ENCODE measurements around the gene TAOK3. TPM values are rescaled to one million over a fixed set of nuclear protein-coding genes. Genes with fewer than 3 reads are reported as not detected.

Gene TAOK3
- total RNA-seq, 2 donors from 2014 or later = 33.4 to 40.6 TPM

GRCh38 chr12:118337194-118337838 is 35.4 kb downstream of the TAOK3 start:
- TF ChIP-seq, protein P1, sequence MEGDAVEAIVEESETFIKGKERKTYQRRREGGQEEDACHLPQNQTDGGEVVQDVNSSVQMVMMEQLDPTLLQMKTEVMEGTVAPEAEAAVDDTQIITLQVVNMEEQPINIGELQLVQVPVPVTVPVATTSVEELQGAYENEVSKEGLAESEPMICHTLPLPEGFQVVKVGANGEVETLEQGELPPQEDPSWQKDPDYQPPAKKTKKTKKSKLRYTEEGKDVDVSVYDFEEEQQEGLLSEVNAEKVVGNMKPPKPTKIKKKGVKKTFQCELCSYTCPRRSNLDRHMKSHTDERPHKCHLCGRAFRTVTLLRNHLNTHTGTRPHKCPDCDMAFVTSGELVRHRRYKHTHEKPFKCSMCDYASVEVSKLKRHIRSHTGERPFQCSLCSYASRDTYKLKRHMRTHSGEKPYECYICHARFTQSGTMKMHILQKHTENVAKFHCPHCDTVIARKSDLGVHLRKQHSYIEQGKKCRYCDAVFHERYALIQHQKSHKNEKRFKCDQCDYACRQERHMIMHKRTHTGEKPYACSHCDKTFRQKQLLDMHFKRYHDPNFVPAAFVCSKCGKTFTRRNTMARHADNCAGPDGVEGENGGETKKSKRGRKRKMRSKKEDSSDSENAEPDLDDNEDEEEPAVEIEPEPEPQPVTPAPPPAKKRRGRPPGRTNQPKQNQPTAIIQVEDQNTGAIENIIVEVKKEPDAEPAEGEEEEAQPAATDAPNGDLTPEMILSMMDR (conservative IDR thresholded peaks at IDR 0.05) = no peak
- no peak for DNase-seq
- Mint-ChIP-seq H3K27ac (no peak overlapping the region), H3K27me3 (ENCODE audit: insufficient read depth) (no peaks in the 10 kb centered on the region), H3K9me3 (no peaks in the 10 kb centered on the region), H3K4me1 (peaks cover 19% of the 10 kb centered on the region), H3K36me3 (ENCODE audit: low read depth) (peaks cover 10% of the 10 kb centered on the region), H3K4me3 (no peak overlapping the region)
- Histone ChIP-seq H3K36me3 (ENCODE audit: control insufficient read depth, insufficient read depth, low read length) (no peaks in the 10 kb centered on the region), H3K9ac (ENCODE audit: extremely low read depth, low read length, poor library complexity, severe bottlenecking) (no peak overlapping the region), H3K27me3 (ENCODE audit: control insufficient read depth, insufficient read depth, low read length, poor library complexity, severe bottlenecking) (no peaks in the 10 kb centered on the region), H3K9me3 (ENCODE audit: control insufficient read depth, low read length) (no peaks in the 10 kb centered on the region), H3K27ac (ENCODE audit: low read depth, low read length) (no peak overlapping the region), H3K4me3 (ENCODE audit: low read length) (no peak overlapping the region), H3K4me1 (ENCODE audit: control insufficient read depth, insufficient read depth, low read length) (no peaks in the 10 kb centered on the region)
- 94% methylated on average over 4 of the region's 6 CpGs; no CpG with 5 or more reads in 1 of the 2 experiments for WGBS, 2 experiments (ENCODE audit: insufficient coverage in 1 of 2, insufficient read length in 1 of 2)

- TF ChIP-seq, protein P1 (conservative IDR thresholded peaks at IDR 0.05) = no peak
- no peak for DNase-seq
- 83% methylated on average over 1 of the region's 2 CpGs; no CpG with 5 or more reads in 1 of the 2 experiments for WGBS, 2 experiments (ENCODE audit: insufficient coverage in 1 of 2, insufficient read length in 1 of 2)
- Histone ChIP-seq H3K4me1 (ENCODE audit: control insufficient read depth, insufficient read depth, low read length) (no peaks in the 10 kb centered on the region), H3K9me3 (ENCODE audit: control insufficient read depth, low read length) (no peaks in the 10 kb centered on the region), H3K9ac (ENCODE audit: extremely low read depth, low read length, poor library complexity, severe bottlenecking) (no peak overlapping the region), H3K4me3 (ENCODE audit: low read length) (no peak overlapping the region), H3K27me3 (ENCODE audit: control insufficient read depth, insufficient read depth, low read length, poor library complexity, severe bottlenecking) (no peaks in the 10 kb centered on the region), H3K27ac (ENCODE audit: low read depth, low read length) (no peak overlapping the region), H3K36me3 (ENCODE audit: control insufficient read depth, insufficient read depth, low read length) (no peaks in the 10 kb centered on the region)
- Mint-ChIP-seq H3K27ac (no peak overlapping the region), H3K36me3 (ENCODE audit: low read depth) (peaks cover 10% of the 10 kb centered on the region), H3K9me3 (no peaks in the 10 kb centered on the region), H3K4me1 (peaks cover 19% of the 10 kb centered on the region), H3K4me3 (no peak overlapping the region), H3K27me3 (ENCODE audit: insufficient read depth) (no peaks in the 10 kb centered on the region)
These were observed 36.6 kb downstream of the TAOK3 start for GRCh38 chr12:118336123-118336522.

DNA sequence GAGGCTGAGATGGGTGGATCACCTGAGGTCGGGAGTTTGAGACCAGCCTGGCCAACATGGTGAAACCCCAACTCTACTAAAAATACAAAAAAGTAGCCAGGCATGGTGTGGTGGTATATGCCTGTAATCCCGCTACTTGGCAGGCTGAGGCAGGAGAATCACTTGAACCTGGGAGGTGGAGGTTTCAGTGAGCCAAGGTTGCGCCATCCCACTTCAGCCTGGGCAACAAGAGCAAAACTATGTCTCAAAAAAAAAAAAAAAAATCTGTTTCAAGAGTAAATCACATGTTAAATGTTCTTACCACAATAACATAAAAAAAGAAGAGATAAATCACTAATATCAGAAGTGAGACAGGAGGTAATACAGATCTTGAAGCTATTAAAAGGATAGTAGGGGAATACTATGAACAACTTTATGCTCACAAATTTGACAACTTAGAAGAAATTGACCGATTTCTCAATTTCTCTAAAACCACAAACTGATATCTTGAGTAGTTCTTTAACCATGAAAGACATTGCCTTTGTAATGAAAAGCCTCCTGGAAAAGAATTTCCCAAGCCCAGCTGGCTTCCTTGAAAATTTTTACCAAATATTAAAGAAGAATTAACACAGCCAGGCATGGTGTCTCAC is 37.7 kb downstream of the TAOK3 start:
- H3K9me3 Mint-ChIP-seq = no peaks in the 10 kb centered on the region
- Histone ChIP-seq H3K9me3 (ENCODE audit: control insufficient read depth, low read length) (no peaks in the 10 kb centered on the region), H3K36me3 (ENCODE audit: control insufficient read depth, insufficient read depth, low read length) (no peaks in the 10 kb centered on the region), H3K9ac (ENCODE audit: extremely low read depth, low read length, poor library complexity, severe bottlenecking) (no peak overlapping the region), H3K27ac (ENCODE audit: low read depth, low read length) (no peak overlapping the region), H3K4me3 (ENCODE audit: low read length) (no peak overlapping the region), H3K4me1 (ENCODE audit: control insufficient read depth, insufficient read depth, low read length) (no peaks in the 10 kb centered on the region), H3K27me3 (ENCODE audit: control insufficient read depth, insufficient read depth, low read length, poor library complexity, severe bottlenecking) (no peaks in the 10 kb centered on the region)
- TF ChIP-seq, protein P1 (conservative IDR thresholded peaks at IDR 0.05) = no peak
- H3K27ac Mint-ChIP-seq = no peak overlapping the region
- no peak for DNase-seq
- H3K27me3 Mint-ChIP-seq (ENCODE audit: insufficient read depth) = no peaks in the 10 kb centered on the region
- no peak overlapping the region for H3K4me3 Mint-ChIP-seq
- WGBS, 2 experiments (ENCODE audit: insufficient coverage in 1 of 2, insufficient read length in 1 of 2) = 93% methylated on average over 3 of the region's 4 CpGs; no CpG with 5 or more reads in 1 of the 2 experiments
- peaks cover 10% of the 10 kb centered on the region for H3K36me3 Mint-ChIP-seq (ENCODE audit: low read depth)
- H3K4me1 Mint-ChIP-seq = peaks cover 17% of the 10 kb centered on the region

Data from endodermal cell (in vitro differentiated cells).